ENCODE results near the gene CCDC28B.

The CCDC28B gene

GRCh38 chr1:32216566-32216965 lies 16.2 kb downstream of the CCDC28B start:
- peak overlapping the region in 8 of 21 experiments; percentile 7 to 61 (median 22) for H3K27ac ChIP-seq
- no peak overlapping the region for H3K4me3 ChIP-seq

- Histone ChIP-seq H3K27ac (peak overlapping the region in 1 of 21 experiments; percentile 35), H3K4me3 (no peak overlapping the region)
Observed at GRCh38 chr1:32219022-32219421, 18.6 kb downstream of the CCDC28B start.

DNA sequence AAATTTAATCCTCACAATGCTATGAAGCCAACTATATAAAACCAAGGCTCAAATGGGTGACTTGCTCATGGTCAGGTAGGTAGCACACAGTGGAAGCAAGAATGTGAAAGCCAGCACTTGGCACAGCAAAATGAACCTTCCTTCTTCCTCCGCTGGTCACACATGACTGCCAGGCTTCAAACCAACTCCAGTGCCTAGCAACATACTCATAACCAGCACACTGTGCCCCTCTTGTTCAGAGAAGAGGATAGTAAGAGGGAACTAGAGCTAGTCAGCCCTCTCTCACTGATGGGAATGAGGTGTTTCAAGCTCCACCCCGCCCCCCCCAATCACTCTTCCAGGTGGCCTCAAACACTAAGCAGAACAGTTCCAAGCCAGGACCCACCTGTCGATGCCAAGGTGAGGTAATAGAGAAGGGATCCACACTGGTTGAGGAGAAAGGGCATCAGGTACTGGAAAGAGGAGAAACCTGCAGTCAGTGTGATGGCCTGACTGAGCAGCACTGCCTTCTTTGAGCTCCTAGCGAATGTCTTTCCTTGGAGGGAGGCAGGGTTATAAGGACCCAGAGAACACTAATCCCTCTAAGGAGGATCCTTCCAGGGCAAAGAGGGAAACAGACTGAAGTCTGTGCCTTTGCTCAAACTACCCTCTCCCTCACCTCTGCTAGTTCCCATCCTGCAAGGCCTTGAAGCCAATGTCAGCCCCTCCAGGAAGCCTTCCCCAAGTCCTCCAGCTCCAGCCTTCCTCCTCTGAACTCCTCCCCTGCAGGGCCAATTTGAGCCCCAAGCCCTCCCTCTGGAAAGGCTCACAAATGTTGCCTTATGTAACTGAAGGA lies 20.6 kb downstream of the CCDC28B start:
- Histone ChIP-seq H3K27ac (peak overlapping the region in 17 of 21 experiments; percentile 1 to 100 (median 95)), H3K4me3 (peak overlapping the region in 6 of 7 experiments; percentile 61 to 96 (median 91))

DNA sequence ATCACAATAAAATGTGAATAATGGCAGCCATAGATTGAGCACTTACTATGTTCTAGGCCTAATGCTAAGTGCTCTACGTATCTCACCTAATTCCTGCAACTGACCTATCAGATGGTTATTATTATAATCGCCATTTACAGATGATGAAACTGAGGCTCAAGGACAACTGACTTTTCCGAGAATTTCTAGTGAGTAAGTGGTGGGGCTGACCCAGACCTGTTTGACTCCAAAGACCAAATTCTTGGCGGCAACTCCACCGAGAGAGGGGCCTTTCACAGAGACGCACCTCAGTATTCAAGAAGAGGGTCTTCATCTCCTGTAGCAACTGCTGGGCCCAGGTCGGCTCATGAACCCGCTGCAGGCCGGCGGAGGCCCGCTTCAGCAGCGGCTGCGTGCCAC lies 21.2 kb downstream of the CCDC28B start:
- Histone ChIP-seq H3K4me3 (peak overlapping the region; percentile 61 to 96 (median 91)), H3K27ac (peak overlapping the region; percentile 78 to 100 (median 93))

GRCh38 chr1:32221980-32222755 lies 21.8 kb downstream of the CCDC28B start, which contains the start of the genes EIF3I and TMEM234:
Gene EIF3I (plus strand): TSS chr1:32222407. CDS start chr1:32222442, 35 bp downstream.
Gene TMEM234 (minus strand): TSS chr1:32222353. CDS start chr1:32222322, 31 bp downstream.
- peak within 1 kb of the TSS; percentile 61 to 96 (median 91) for H3K4me3 ChIP-seq
- peak within 1 kb of the TSS; percentile 78 to 100 (median 93) for H3K27ac ChIP-seq

- peak overlapping the region in 1 of 7 experiments; percentile 91 for H3K4me3 ChIP-seq
- peak overlapping the region in 10 of 21 experiments; percentile 89 to 100 (median 95) for H3K27ac ChIP-seq
Observed at GRCh38 chr1:32223683-32224082, 23.3 kb downstream of the CCDC28B start.

GRCh38 chr1:32224285-32224684 lies 23.9 kb downstream of the CCDC28B start:
- no peak overlapping the region for H3K4me3 ChIP-seq
- peak overlapping the region in 5 of 21 experiments; percentile 90 to 100 (median 97) for H3K27ac ChIP-seq

GRCh38 chr1:32228771-32229170 lies 28.4 kb downstream of the CCDC28B start:
- Histone ChIP-seq H3K27ac (no peak overlapping the region), H3K4me3 (no peak overlapping the region)

- Histone ChIP-seq H3K4me3 (no peak overlapping the region), H3K27ac (no peak overlapping the region)
Observed at GRCh38 chr1:32231843-32232432, 31.5 kb downstream of the CCDC28B start.

DNA sequence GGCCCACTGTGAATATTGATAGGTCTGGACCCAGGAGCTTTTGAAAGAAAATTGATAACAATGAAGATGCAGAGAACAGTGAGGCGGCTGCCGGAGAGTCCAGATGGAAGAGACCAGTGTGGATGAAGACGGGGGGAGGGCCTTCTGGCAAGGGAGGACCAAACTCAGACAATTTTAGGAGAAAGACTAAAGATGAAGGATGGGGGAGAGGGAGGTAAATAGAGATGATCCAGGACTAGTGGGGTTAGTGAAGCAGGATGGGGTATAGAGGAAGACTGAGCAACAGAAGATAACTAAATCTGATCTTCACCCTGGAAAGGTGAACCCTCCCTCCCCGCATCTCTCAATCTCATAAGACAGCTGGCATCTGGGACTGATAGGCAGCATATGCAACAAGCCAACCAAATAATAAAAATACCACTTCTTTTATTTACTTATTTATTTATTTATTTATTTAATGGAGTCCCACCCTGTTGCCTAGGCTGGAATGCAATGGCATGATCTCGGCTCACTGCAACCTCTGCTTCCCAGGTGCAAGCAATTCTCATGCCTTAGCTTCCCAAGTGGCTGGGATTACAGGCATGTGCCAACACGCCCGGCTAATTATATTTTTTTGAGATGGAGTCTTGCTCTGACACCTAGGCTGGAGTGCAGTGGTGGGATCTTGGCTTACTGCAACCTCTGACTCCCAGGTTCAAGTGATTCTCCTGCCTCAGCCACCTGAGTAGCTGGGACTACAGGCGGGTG lies 32.3 kb downstream of the CCDC28B start:
- no peak overlapping the region for H3K27ac ChIP-seq
- H3K4me3 ChIP-seq, result no peak overlapping the region

GRCh38 chr1:32234792-32235191 lies 34.4 kb downstream of the CCDC28B start:
- H3K4me3 ChIP-seq, result no peak overlapping the region
- peak overlapping the region in 2 of 21 experiments; percentile 11 to 60 for H3K27ac ChIP-seq

DNA sequence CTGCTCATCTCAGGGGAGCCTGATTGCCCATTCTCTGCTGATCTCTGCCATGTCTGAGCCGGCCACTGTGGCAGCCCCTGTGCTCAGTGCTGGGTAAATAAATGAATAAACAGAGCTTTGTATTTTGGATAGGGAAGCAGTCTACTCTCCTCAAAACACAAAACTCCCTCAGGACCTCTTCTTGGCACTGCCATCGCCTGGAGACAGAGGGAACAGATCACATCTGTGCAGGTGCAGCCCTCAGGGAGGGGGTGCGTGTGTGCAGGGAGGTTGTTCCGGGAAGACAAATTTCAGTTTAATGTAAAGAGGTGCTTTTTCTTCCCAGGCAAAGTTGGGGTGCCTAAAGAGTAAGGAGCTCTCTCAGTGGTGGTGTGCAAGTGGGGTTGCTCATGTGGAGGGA lies 38.9 kb downstream of the CCDC28B start:
- peak overlapping the region in 4 of 21 experiments; percentile 78 to 86 (median 80) for H3K27ac ChIP-seq
- no peak overlapping the region for H3K4me3 ChIP-seq

GRCh38 chr1:32239790-32240139 lies 39.4 kb downstream of the CCDC28B start:
- H3K4me3 ChIP-seq, result peak overlapping the region in 6 of 7 experiments; percentile 40 to 66 (median 52)
- peak overlapping the region in 10 of 21 experiments; percentile 67 to 86 (median 76) for H3K27ac ChIP-seq

DNA sequence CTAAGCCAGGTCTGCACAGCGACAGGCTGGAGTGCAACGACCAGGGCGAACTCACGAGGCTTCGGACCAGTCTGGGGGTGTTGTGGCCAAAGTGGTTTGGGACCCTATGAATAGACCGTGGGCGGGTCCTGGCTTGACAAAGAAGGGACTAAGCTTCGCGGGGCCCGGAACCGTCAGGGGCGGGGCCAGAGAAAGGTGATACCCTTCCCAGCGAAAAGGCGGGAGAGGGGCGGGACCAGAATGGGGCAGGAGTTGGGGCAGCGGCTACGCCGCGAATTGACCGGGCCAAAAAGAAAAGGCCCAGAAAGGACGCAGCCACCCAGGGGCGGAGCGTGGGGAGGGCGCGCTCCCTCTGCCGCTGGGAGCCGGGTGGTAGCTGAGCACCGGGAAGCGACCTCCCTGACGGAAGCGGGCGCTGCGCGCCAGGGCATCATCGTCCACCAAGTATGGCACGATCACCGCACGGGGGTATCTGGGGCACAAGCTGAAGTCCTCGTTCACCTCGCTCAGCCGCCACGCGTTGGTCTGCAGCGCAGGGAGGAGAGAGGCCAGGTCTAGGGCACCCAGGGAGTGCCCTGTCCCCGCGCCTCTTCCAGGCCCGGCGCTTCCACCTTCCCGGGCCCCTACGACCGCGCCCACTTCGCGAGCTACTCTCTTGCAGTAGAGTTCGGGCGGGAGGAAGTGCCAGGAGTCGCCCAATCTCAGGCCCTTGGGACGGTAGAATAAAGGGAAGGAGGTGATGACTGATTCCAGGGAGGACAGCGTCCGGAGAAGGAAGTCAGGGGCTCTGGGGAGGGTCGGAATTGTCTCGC lies 40.0 kb downstream of the CCDC28B start:
- H3K27ac ChIP-seq, result peak overlapping the region in 20 of 21 experiments; percentile 8 to 86 (median 74)
- peak overlapping the region; percentile 40 to 66 (median 50) for H3K4me3 ChIP-seq

GRCh38 chr1:32241001-32241763 lies 40.8 kb downstream of the CCDC28B start:
- peak overlapping the region; percentile 40 to 66 (median 50) for H3K4me3 ChIP-seq

DNA sequence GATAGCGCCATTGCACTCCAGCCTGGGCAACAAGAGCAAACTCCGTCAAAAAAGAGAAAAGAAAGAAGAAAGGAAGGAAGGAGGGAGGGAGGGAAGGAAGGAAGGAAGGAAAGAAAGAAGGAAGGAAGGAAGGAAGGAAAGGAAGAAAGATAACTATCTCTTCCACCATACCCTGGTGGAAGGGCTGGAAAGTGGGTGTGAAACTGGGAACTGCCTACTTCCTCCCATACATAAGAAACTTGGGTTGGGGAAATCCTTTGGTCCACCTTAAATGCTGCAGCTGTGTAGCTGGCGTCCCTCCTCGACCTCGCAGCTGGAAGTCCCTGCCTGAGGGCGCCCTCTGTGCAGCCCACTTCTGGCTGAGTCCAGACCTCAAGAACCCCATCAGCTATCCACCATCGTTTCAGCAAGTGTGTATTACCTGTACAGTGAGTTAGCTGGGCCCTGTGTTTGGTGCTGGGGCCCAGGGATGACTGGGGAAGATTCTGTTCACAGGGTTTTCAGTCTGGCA lies 42.0 kb downstream of the CCDC28B start:
- H3K4me3 ChIP-seq, result no peak overlapping the region

More at GRCh38 chr1:32241001-32241763, 40.8 kb downstream of the CCDC28B start:
- H3K27ac ChIP-seq, result peak overlapping the region; percentile 15 to 86 (median 74)

DNA sequence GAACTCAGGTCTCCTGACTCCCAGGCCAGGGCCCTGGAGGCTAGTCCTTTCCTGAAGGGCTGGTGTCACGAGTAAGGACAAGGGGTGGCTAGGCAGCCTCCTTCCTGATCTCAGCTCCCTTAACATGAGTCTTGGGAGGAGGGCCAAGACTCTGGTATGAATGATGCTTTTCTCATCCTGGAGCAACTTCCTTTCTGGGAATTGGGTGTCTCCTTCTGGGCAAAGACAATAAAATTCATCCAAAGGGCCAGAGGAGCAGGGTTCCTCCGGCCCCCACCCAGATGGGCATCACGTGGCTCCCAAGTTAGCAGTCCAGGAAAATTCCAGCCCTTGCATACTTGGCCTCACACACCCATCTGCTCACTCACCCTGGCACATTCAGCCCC lies 46.5 kb downstream of the CCDC28B start, which contains the start of gene FAM167B:
Gene FAM167B, plus strand, starts transcription at position 335 of the 386 bp plus-strand sequence. CDS start 200 bp downstream, outside the sequence.
- Histone ChIP-seq H3K27ac (peak within 1 kb of the TSS in 19 of 21 experiments; percentile 27 to 98 (median 77)), H3K4me3 (no peak within 1 kb of the TSS)

More for the DNA sequence above, 42.0 kb downstream of the CCDC28B start:
- H3K27ac ChIP-seq, result peak overlapping the region in 3 of 21 experiments; percentile 24 to 82 (median 42)
